HG03175 (cell line): ENCODE data around the gene SCYL3.
"Not testable (repeated sequence)": the region's sequence is repeated elsewhere in the genome, so short reads cannot be mapped to it uniquely, and the experiment has no call there.

Experiments used
- ATAC-seq: cut with Tn5 transposase; IDR thresholded peaks from one replicate; pipeline ENCODE4 v1.9.1; 2021; ENCODE audit warnings: mild to moderate bottlenecking, moderate library complexity; ENCODE audit not compliant: unreplicated experiment

Gene SCYL3

GRCh38 chr1:169829671-169830070 is 64.0 kb downstream of the SCYL3 start:
- ATAC-seq = no peak

- ATAC-seq = no peak
These were observed 69.5 kb downstream of the SCYL3 start for GRCh38 chr1:169824153-169824552.

GRCh38 chr1:169821500-169821899 is 72.2 kb downstream of the SCYL3 start:
- no peak for ATAC-seq

GRCh38 chr1:169816617-169817016 is 77.1 kb downstream of the SCYL3 start:
- ATAC-seq = no peak

GRCh38 chr1:169814265-169814664 is 79.4 kb downstream of the SCYL3 start:
- no peak for ATAC-seq

- ATAC-seq = no peak
These were observed 81.6 kb downstream of the SCYL3 start for GRCh38 chr1:169812131-169812530.

GRCh38 chr1:169811418-169812035 is 82.2 kb downstream of the SCYL3 start:
- not testable (repeated sequence) for ATAC-seq

- no peak for ATAC-seq
These were observed 84.2 kb downstream of the SCYL3 start for GRCh38 chr1:169809370-169810095.

- ATAC-seq = no peak
These were observed 88.8 kb downstream of the SCYL3 start for GRCh38 chr1:169804941-169805340.

GRCh38 chr1:169802888-169803287 is 90.8 kb downstream of the SCYL3 start:
- no peak for ATAC-seq
